HepG2 (cell line): ENCODE measurements around the gene HES1. TPM values are rescaled to one million over a fixed set of nuclear protein-coding genes. Genes with fewer than 3 reads are reported as not detected.

Experiments
- ARHGAP35 ChIP-seq: sonication (generic); formaldehyde crosslinking; IDR thresholded peaks from 2 replicates; pipeline ENCODE4 v1.9.0; 2022; ENCODE audit warnings: mild to moderate bottlenecking, inconsistent platforms, moderate library complexity, missing genetic modification reagents, borderline replicate concordance
- BORCS8-MEF2B ChIP-seq: sonication (generic); formaldehyde crosslinking; IDR thresholded peaks from 2 replicates; pipeline ENCODE4 v1.8.0; 2022; ENCODE audit warnings: mild to moderate bottlenecking, missing genetic modification reagents
- CCDC6 ChIP-seq: sonication (generic); formaldehyde crosslinking; IDR thresholded peaks from 2 replicates; pipeline ENCODE4 v1.8.1; 2022; ENCODE audit warnings: mild to moderate bottlenecking, missing genetic modification reagents, moderate library complexity
- DR1 ChIP-seq: sonication (generic); formaldehyde crosslinking; IDR thresholded peaks from 2 replicates; pipeline ENCODE4 v1.8.0; 2021; ENCODE audit warnings: mild to moderate bottlenecking, missing genetic modification reagents, inconsistent platforms
- JUNB ChIP-seq: sonication (generic); formaldehyde crosslinking; IDR thresholded peaks from 2 replicates; pipeline ENCODE4 v1.8.0; 2022; ENCODE audit warnings: missing genetic modification reagents, mild to moderate bottlenecking, borderline replicate concordance
- NBN ChIP-seq: fragments of 450-650 bp; conservative IDR thresholded peaks from 2 replicates; pipeline ENCODE4 v1.6.1; 2017
- PAWR ChIP-seq: sonication (generic); formaldehyde crosslinking; IDR thresholded peaks from 2 replicates; pipeline ENCODE4 v1.4.0; 2020; ENCODE audit warnings: missing genetic modification reagents, mild to moderate bottlenecking, borderline replicate concordance
- SMAD1 ChIP-seq: sonication (generic); formaldehyde crosslinking; IDR thresholded peaks from 2 replicates; pipeline ENCODE4 v1.4.0; 2020; ENCODE audit warnings: missing genetic modification reagents, low read depth, mild to moderate bottlenecking, borderline replicate concordance
- SUZ12 ChIP-seq: fragments of 150-350 bp; IDR thresholded peaks from 2 replicates; pipeline ENCODE4 v1.6.1; 2014; ENCODE audit warnings: low read depth, low read length
- ZMYM3 ChIP-seq: sonication (generic); formaldehyde crosslinking; IDR thresholded peaks from 2 replicates; pipeline ENCODE4 v1.5.1; 2020; ENCODE audit warnings: mild to moderate bottlenecking, missing genetic modification reagents
- ZNF615 ChIP-seq: sonication (generic); formaldehyde crosslinking; IDR thresholded peaks from 2 replicates; pipeline ENCODE4 v1.5.0; 2020; ENCODE audit warnings: mild to moderate bottlenecking, missing genetic modification reagents, borderline replicate concordance
- ZNF616 ChIP-seq: sonication (generic); formaldehyde crosslinking; IDR thresholded peaks from 2 replicates; pipeline ENCODE4 v1.5.0; 2020; ENCODE audit warnings: low read depth, mild to moderate bottlenecking, missing genetic modification reagents
- ZNF775 ChIP-seq: sonication (generic); formaldehyde crosslinking; IDR thresholded peaks from 2 replicates; pipeline ENCODE4 v1.4.0; 2020; ENCODE audit warnings: missing genetic modification reagents, mild to moderate bottlenecking, moderate library complexity, borderline replicate concordance
- ZNF792 ChIP-seq: IDR thresholded peaks from 2 replicates; pipeline ENCODE4 v1.6.1; 2016
- polyA plus RNA-seq, 8 experiments: library from polyadenylated mRNA; depleted of rRNA in 3 of 8; stranded (reverse) in 7 of 8; unstranded in 1 of 8; fragments of >200 nt; fragmentation: Illumina TruSeq in 4 of 8; extraction: Trizol in 4 of 8; gene quantifications; 2 replicates each; pipeline versions ENCODE4 v1.2.1 to v1.2.3, GENCODE V29; 2011 to 2016; ENCODE audit warnings: low read depth in 4 of 8, missing spikeins in 1 of 8, mixed read lengths in 1 of 8; ENCODE audit not compliant: insufficient read depth in 1 of 8
- total RNA-seq, 5 experiments: library from RNA; depleted of rRNA; stranded (reverse); fragments of >200 nt; fragmentation: Illumina TruSeq; extraction: Trizol; gene quantifications; 2 replicates each; pipeline ENCODE4 v1.2.3, GENCODE V29; 2016; ENCODE audit warnings: low read depth in 1 of 5
- TF ChIP-seq, protein P1 (sequence below): sonication (generic); formaldehyde crosslinking; IDR thresholded peaks from 2 replicates; pipeline ENCODE4 v1.4.0; 2020; ENCODE audit warnings: missing genetic modification reagents
- TF ChIP-seq, protein P2 (sequence below): sonication (generic); formaldehyde crosslinking; IDR thresholded peaks from 2 replicates; pipeline ENCODE4 v1.4.0; 2020; ENCODE audit warnings: missing genetic modification reagents
- TF ChIP-seq, protein P3 (sequence below): sonication (generic); formaldehyde crosslinking; IDR thresholded peaks from 2 replicates; pipeline ENCODE4 v1.9.0; 2021; ENCODE audit warnings: missing genetic modification reagents, mild to moderate bottlenecking, borderline replicate concordance
- TF ChIP-seq, protein P4 (sequence below): IDR thresholded peaks from 2 replicates; pipeline ENCODE4 v1.6.1; 2016; ENCODE audit warnings: missing compliant biosample characterization, missing genetic modification reagents, borderline replicate concordance
- TF ChIP-seq, protein P5 (sequence below), 2 experiments: sonication (generic) in 1 of 2; formaldehyde crosslinking in 1 of 2; IDR thresholded peaks; 2 replicates each; pipeline versions ENCODE4 v1.4.0 to v1.6.1; 2016 to 2020; ENCODE audit warnings: borderline replicate concordance in 1 of 2, low read depth in 1 of 2, mild to moderate bottlenecking in 1 of 2, missing genetic modification reagents in 1 of 2

The HES1 gene
- total and polyA plus RNA-seq, 2 of the 13 experiments (the other 11 are each of a cell fraction or from before 2014, with no cell fraction given), result 15.4 to 19.8 TPM

DNA sequence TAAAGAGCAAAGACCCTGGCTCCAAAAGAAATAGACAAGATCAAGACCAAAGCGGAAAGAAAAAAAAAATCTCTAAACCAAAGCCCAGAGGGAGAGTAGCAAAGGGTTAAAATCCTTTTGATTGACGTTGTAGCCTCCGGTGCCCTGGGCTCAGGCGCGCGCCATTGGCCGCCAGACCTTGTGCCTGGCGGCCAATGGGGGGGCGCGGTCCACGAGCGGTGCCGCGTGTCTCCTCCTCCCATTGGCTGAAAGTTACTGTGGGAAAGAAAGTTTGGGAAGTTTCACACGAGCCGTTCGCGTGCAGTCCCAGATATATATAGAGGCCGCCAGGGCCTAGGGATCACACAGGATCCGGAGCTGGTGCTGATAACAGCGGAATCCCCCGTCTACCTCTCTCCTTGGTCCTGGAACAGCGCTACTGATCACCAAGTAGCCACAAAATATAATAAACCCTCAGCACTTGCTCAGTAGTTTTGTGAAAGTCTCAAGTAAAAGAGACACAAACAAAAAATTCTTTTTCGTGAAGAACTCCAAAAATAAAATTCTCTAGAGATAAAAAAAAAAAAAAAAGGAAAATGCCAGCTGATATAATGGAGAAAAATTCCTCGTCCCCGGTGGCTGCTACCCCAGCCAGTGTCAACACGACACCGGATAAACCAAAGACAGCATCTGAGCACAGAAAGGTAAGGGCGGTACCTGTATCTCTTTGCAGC, at the start of gene HES1 (continued):
- TF ChIP-seq, protein P1, sequence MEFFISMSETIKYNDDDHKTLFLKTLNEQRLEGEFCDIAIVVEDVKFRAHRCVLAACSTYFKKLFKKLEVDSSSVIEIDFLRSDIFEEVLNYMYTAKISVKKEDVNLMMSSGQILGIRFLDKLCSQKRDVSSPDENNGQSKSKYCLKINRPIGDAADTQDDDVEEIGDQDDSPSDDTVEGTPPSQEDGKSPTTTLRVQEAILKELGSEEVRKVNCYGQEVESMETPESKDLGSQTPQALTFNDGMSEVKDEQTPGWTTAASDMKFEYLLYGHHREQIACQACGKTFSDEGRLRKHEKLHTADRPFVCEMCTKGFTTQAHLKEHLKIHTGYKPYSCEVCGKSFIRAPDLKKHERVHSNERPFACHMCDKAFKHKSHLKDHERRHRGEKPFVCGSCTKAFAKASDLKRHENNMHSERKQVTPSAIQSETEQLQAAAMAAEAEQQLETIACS (CRISPR knock-in tag), result peak; percentile 69
- TF ChIP-seq JUNB (no peak), SUZ12 (no peak), ZNF775 (peak; percentile 39; the same call in 1 of the 2 replicates), DR1 (CRISPR knock-in tag) (peak; percentile 81; the same call in 1 of the 2 replicates), SMAD1 (CRISPR knock-in tag) (no peak), ZNF615 (no peak), ZMYM3 (CRISPR knock-in tag) (no peak; the same call in 1 of the 2 replicates), PAWR (no peak), ZNF792 (peak; percentile 90), ZNF616 (CRISPR knock-in tag) (no peak), CCDC6 (CRISPR knock-in tag) (peak; percentile 41; the same call in 1 of the 2 replicates), BORCS8-MEF2B (CRISPR knock-in tag) (peak; percentile 74), ARHGAP35 (no peak), NBN (no peak)
- TF ChIP-seq, protein P2, sequence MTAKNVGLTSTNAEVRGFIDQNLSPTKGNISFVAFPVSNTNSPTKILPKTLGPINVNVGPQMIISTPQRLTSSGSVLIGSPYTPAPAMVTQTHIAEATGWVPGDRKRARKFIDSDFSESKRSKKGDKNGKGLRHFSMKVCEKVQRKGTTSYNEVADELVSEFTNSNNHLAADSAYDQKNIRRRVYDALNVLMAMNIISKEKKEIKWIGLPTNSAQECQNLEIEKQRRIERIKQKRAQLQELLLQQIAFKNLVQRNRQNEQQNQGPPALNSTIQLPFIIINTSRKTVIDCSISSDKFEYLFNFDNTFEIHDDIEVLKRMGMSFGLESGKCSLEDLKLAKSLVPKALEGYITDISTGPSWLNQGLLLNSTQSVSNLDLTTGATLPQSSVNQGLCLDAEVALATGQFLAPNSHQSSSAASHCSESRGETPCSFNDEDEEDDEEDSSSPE, result peak; percentile 81
- TF ChIP-seq, protein P3, sequence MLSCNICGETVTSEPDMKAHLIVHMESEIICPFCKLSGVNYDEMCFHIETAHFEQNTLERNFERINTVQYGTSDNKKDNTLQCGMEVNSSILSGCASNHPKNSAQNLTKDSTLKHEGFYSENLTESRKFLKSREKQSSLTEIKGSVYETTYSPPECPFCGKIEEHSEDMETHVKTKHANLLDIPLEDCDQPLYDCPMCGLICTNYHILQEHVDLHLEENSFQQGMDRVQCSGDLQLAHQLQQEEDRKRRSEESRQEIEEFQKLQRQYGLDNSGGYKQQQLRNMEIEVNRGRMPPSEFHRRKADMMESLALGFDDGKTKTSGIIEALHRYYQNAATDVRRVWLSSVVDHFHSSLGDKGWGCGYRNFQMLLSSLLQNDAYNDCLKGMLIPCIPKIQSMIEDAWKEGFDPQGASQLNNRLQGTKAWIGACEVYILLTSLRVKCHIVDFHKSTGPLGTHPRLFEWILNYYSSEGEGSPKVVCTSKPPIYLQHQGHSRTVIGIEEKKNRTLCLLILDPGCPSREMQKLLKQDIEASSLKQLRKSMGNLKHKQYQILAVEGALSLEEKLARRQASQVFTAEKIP, result no peak
- TF ChIP-seq, protein P4, sequence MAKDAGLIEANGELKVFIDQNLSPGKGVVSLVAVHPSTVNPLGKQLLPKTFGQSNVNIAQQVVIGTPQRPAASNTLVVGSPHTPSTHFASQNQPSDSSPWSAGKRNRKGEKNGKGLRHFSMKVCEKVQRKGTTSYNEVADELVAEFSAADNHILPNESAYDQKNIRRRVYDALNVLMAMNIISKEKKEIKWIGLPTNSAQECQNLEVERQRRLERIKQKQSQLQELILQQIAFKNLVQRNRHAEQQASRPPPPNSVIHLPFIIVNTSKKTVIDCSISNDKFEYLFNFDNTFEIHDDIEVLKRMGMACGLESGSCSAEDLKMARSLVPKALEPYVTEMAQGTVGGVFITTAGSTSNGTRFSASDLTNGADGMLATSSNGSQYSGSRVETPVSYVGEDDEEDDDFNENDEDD, result peak; percentile 64; the same call in 1 of the 2 replicates
- TF ChIP-seq, protein P5, sequence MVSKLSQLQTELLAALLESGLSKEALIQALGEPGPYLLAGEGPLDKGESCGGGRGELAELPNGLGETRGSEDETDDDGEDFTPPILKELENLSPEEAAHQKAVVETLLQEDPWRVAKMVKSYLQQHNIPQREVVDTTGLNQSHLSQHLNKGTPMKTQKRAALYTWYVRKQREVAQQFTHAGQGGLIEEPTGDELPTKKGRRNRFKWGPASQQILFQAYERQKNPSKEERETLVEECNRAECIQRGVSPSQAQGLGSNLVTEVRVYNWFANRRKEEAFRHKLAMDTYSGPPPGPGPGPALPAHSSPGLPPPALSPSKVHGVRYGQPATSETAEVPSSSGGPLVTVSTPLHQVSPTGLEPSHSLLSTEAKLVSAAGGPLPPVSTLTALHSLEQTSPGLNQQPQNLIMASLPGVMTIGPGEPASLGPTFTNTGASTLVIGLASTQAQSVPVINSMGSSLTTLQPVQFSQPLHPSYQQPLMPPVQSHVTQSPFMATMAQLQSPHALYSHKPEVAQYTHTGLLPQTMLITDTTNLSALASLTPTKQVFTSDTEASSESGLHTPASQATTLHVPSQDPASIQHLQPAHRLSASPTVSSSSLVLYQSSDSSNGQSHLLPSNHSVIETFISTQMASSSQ (IDR thresholded peaks at IDR 0.05; ENCODE audit: low read depth), result peak; percentile 42; the same call in 1 of the 2 replicates
- TF ChIP-seq, protein P5 (CRISPR knock-in tag; IDR thresholded peaks at IDR 0.05; ENCODE audit: borderline replicate concordance), result peak; percentile 66; the same call in 1 of the 2 replicates
